NCI-H187 (cell line): Measurements from ENCODE around the gene NAA60.
A peak's percentile ranks its signal among the peaks of the same experiment; 100 is the strongest.

Experiments used
- DNase-seq, 2 experiments: peaks; one replicate each; lab custom pipeline; 2025; lab: John Stamatoyannopoulos, UW

Gene NAA60

DNA sequence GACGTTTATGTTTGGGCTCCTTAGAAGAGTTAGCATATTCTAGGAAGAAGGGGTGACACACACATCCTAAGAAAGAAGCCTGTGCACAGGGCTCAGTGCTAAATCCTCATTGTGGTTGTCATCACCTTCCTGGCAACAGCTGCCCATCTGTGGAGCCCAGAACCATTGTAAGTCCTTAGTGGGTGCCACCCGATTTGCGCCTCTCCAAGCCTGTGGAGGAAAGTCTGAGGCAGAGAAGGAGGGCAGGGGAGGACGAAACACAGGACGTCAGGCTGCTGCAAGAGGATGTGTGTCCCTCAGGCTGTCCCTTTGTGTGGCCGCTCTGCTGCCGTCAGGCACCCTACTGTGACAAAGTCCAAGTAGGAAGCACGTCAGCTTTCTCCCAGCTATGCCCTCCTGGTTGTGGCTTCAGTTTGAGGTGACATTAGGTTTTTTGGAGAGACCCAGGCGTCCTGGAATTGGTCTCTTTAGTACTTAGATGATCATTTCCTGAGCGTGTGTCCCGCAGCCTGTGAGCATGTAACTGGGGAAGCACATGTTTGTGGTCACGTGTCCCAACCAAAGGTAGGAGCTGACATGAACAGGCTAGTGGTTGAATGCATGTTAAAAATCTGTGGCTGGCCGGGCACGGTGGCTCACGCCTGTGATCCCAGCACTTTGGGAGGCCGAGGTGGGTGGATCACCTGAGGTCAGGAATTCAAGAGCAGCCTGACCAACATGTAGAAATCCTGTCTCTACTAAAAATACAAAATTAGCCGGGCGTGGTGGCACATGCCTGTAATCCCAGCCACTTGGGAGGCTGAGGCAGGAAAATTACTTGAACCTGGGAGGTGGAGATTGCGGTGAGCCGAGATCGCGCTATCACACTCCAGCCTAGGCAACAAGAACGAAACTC lies 68.1 kb downstream of the NAA60 start:
- DNase-seq = no peak

DNA sequence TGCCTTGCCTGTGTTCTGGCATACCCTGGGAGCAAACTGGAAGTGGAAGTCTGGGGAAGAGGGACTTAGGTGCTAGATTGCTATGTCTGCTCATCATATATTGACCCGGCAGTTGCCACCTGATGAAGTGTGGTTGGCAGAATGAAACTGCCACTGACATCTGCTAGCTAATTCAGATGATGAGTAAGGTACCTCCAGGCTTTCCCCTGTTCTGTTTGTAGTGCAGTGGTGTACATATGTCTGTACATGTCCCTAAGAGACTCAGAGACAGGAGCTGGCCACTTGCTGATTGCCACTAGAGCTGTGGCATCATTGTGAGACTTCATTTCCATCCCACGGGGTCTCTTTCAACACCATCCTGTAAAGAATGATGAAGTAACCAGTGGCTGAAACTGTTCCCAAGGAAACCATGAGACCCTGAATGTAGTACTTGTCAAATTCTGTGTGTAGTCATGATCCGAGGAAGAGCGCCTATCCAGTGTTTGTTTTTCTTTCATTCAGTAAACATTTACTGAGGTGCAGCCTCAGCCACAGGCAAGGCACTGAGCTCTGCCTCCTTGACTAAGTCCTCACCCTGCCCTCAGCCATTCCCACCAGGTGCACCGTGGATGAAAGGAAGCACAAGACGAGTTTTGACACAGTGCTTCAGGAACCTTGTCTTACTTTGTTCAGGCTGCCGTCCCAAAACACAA lies 70.6 kb downstream of the NAA60 start:
- no peak for DNase-seq

DNA sequence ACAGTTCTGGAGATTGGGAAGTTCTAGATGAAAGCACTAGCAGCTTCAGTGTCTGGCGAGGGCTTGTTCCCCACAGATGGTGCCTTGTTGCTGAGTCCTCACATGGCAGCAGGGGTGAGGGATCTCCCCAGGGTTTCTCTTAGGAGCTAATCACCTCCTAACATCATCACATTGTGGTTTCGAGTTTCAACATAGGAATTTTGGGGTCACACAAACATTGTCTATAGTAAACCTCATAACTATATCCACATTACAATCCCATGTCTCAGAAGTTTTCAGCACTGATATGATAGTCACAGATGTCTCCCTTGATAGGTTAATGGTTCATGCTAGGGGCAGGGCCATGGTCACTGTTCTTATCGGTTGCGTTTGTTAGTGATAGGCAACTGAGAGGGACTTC lies 71.1 kb downstream of the NAA60 start:
- no peak for DNase-seq

DNA sequence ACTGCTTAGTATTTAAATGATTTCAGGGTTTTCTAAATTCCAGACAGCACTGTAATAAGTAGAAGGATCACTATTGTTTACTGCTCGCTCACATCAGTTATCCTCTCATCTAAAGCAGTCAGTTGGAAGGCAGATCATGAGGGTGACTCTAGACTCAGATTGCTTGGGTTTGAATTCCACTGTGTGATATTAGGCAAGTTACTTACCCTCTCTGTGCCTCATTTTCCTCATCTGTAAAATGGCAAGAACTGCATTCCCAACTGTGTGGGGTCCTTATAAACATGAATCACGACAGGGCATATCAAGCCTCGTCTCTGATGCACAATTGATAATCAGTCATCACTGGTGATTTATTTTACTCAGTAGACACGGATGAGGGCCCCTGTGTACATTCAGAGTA lies 72.4 kb downstream of the NAA60 start:
- DNase-seq = no peak

DNA sequence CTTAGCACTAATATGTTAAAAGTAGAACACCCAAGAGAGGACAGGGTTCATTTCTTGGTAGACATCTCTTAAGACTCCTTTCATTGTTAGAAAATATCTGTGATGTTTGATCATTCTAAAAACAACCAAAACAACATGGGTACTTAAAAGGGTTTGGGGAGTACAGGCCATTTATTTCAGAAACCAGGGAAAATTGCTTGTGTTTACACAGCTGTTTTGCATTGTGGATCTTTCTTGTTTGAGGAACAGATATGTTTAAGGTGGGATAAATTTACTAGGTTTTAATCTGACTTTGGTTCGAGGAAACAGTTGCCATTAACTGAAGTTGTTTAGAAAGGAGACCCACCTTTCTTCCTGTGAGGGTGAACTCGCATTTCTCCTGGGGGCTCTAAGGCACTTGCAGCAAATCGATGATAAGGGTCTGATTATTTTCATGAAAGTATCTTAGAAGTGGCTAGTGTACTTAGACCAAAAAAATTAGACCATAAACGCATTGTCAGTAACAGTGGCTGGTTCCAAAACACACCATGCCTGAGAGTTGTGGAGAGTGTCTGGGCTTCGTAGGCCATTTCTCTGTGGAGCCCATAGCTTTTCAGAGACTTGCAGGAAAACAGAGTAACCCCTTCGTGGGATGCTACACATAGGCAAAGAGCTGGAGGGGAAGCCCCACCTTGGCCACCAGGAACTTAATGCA lies 75.0 kb downstream of the NAA60 start:
- DNase-seq = no peak

DNA sequence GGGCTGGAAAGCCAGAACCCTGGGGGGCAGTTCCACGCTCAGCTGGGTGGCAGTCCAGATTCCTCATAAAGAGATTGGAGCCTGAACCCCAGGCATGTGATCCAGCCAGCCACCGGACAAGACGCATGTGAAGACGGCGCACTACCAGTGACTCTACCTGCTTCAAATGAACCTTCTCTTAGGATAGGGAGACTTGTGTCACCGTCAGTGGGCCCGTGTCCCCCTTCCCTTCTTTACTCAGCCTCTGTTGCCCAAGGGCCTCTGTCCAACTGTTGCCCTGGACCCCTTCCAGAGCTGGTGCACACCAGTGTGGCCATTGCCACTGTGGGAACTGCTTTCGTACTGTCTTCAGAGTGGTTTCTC lies 75.5 kb downstream of the NAA60 start:
- no peak for DNase-seq

DNA sequence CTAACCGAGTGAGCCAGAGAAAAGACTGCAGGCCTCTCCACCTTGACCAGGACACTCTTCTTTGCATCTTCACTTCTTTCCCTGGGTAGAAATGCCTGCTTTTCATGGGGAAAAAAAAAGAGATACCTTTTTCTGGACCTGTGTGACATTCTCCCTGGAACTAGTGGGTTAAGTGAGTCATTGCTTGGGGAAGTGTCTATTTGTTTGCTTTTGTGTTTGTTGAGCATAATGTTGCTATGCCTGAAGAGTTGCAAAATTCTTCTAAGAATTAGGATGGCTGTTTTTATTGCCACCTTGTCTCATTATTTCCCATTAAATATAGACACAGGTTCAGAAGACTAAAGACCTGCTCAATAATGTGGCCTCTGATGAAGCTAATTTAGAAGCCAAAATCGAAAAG lies 76.1 kb downstream of the NAA60 start:
- no peak for DNase-seq

DNA sequence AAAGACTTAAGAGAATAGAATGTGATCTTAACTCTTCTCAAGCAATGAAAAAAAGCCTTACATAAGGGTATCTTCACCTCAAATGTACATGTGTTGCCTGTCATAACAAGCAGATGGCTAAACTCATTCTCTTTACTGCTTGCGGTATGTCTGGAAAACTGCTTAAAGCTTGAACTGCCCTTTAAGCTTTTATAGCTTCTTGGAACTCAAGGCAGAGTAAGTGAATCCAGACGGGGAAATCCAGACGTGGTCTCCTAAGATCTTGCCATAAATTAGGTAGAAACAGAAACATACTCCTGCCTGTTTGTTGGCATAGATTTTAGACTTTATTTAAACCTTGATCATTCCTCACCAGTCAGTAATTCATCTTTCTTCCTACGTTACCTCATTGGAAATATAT lies 76.9 kb downstream of the NAA60 start:
- no peak for DNase-seq

DNA sequence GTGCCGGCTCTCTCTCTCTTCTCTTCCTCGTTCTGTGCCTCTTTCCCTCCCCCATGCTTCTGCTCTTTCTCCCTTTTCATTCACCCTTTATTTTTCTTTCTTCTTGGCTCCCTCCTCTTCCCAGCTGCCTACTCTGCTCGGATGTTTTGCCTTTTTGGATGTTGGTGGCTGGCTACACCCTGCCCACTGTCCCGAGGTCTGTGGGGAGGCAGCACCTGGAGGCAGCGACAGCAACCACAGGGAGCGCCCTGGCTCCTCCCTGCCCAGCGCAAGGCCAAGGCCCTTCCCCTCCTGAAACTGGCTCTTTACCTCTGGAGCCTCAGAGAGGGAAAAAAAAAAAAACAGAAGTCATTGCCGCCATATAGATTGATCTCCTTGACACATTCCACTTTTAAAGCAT lies 77.4 kb downstream of the NAA60 start:
- no peak for DNase-seq

DNA sequence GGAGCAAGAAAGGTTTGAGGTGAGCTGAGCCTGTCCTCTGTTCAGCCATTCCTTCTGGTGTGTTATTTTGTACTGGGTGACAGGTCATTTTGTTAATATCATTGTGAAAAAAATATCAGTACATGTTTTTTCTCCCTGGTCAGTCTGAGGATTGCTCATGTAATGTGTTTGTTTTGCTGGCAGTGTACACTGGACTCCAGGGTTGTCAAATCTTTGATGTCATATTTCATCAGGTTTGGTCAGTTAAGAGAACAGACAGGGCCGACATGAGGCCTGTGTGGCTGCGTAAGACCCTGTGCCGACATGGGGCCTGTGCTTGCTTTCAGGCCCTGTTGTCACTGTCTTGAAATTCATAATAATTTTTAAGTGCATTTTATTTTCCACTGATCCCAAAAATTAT lies 79.8 kb downstream of the NAA60 start:
- no peak for DNase-seq

DNA sequence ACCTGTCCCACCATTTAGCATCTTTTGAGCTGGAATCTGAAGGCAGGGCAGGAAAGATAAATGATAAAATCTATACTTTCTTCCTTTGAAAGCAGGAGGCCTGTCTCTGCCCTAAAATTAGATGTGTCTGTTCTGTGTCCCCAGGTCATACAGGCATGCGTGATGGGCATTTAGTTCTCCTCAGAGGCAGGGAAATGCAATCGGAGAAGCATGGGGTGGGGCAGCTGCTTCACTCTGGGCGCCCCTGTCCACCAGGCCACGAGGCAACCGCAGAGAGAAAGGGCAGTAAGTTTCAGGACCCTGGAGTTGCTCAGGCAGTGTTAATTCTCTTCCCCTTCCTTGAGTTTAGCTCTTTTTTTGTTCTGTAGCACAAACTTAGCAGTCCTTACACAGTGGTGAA lies 82.5 kb downstream of the NAA60 start:
- DNase-seq = no peak

DNA sequence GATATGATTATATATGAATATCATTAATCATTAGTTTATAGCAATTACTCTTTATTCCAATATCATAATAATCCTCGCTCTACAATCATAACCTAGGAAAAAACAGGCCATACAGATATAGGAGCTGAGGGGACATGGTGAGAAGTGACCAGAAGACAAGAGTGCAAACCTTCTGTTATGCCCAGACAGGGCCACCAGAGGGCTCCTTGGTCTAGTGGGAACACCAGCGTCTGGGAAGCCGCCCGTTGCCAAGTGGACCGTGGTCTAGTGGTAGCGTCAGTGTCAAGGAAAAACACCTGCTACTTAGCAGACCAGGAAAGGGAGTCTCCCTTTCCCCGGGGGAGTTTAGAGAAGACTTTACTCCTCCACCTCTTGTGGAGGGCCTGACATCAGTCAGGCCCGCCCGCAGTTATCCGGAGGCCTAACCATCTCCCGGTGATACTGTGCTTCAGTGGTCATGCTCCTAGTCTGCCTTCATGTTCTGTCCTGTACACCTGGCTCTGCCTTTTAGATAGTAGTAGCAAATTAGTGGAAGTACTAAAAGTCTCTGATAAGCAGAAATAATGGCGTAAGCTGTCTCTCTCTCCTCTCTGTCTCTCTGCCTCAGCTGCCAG lies 83.8 kb downstream of the NAA60 start:
- peak; percentile 65 to 82 for DNase-seq

DNA sequence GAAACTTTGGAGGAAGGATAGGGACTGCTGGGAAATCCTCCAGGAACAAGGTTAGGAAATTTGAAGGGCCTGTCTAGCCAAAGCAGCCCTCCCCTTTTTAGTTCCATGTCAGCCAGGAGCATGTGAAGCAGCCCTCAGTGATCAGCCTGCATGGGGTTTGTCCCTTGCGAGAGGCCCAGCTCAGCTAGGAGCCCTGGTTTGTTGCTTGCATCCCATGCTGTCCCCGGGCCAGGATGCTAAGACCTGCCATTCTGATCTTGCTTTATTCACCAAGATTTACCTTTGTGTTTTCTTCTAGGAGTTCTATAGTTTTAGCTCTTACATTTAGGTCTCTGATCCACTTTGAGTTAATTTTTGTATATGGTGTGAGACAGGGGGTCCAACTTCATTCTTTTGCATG lies 84.9 kb downstream of the NAA60 start:
- DNase-seq = no peak

DNA sequence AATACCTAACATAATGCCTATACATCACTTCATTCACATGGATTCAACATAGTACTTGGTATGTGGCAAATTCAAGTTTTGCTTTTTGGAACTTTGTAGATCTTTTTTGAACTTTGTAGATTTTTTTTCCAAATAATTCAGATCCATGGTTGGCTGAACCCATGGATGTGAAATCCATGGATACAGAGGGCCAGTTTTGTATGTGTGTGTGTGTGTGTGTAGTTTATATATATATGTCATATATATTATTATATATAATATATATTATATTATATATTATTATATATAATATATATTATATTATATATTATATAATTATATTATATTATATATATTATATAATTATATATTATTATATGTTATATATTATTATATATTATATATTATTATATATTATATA lies 85.7 kb downstream of the NAA60 start:
- no peak for DNase-seq

DNA sequence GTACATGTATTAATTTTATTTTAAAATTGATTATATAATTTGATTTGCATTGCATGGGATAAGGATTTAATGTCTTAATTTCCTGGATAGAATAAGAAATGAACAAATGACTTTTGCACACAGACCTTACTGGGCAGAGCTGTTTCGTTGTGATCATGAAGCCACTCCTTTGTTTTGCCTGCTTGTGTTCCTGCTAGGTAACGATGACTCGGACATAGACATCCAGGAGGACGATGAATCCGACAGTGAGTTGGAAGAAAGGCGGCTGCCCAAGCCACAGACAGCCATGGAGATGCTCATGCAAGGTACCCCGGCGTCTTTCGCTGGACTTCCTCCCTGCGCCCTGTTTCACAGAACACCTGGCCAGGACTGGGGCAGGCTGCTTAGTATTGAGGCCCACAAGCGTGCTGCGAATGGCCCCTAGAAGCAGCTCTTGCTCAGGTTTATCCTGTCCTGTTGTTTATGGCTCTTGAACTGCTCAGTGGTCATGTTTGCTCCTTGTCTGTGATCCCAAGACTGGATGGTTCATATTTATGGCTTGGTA lies 87.0 kb downstream of the NAA60 start:
- DNase-seq = no peak

DNA sequence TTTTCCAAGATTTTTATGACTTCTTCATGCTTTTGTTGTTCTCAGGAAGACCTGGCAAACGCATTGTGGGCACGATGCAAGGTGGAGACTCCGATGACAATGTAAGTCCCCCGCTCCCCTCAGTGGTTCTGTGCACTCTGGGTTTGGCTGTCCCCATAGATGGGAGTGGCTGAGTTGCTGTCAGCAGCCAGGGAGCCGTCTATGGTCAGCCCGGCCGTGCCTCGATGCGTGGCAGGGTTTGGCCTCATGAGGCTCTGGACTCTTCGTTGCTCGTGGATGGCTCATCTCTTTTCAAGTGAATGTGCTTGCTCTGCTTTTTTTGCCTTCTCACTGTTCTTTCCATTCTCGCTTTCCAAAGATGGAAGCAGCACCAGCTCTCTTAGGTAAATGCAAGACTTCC lies 89.3 kb downstream of the NAA60 start:
- no peak for DNase-seq

DNA sequence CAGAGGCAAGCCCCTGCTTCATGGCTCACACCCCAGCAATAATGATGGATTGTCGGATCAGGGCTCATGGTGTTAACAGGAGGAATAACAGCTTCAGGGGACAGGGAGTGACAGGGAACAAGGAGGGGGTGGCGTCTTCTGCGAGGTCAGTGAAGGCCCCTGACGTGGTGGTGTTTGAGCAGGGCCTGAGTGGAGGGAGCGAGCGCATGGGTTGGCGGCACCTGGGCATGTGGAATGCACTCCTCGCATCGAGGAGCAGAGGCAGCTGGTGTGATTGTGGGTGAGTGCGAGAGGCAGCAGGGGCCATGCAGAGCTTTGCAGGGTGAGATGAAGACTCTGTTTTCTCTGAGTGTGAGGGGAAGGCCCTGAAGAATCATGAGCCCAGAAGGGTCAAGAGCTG lies 90.6 kb downstream of the NAA60 start:
- no peak for DNase-seq

DNA sequence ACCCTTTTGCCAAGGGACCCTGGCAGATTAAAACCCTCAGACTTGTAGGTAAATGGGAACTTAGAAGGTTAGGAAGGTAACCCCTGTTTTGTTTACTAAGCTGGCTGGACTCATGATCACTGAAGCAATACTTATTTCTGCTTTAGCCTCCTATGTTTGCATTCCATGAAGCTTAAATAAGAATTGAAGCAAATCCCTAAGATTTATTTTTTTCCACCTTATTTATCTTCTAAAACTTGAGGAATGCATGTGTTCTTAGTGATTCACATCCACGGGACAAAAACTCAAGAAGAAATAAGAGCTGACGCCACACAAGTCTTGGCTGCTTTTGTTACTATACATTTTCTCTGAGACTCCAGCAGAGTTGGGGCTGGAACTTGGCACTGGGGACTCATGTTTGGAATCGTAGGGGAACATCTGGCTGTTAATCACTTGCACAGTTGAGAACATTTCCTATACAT lies 92.8 kb downstream of the NAA60 start:
- DNase-seq = no peak
